PC-9 (cell line): ENCODE results near the gene CHD5. TPM values are rescaled to one million over a fixed set of nuclear protein-coding genes. Genes with fewer than 3 reads are reported as not detected.

Source experiments
- BruUV-seq: library from RNA; stranded (reverse); fragments of 400-500 nt; replicated peaks from 2 replicates; lab custom pipeline; 2021; lab: Mats Ljungman, UMichigan
- CTCF ChIA-PET: fragments of 300-600 bp; sonication (Branson Sonifier 250); formaldehyde crosslinking; loops from one replicate; lab custom pipeline; 2022; ENCODE audit warnings: antibody characterized with exemption; lab: Charles Lee
- POLR2A ChIA-PET: fragments of 300-600 bp; sonication (Branson Sonifier 250); formaldehyde crosslinking; loops from one replicate; lab custom pipeline; 2022; ENCODE audit warnings: antibody characterized with exemption; ENCODE audit not compliant: unreplicated experiment; lab: Charles Lee
- DNase-seq, 2 experiments: peaks; one replicate each; pipeline versions ENCODE4 v3.0.0 to v3.0.0-alpha.2; 2015 to 2022; ENCODE audit warnings: mixed read lengths in 1 of 2
- H2AFZ ChIP-seq: fragments of 200-600 bp; sonication (generic); 2 replicates; pipeline ENCODE4 v1.8.1; 2017; ENCODE audit warnings: antibody characterized with exemption
- H3F3A ChIP-seq: fragments of 200-600 bp; sonication (generic); 2 replicates; pipeline ENCODE4 v1.8.1; 2017; ENCODE audit warnings: antibody characterized with exemption, mild to moderate bottlenecking, low read depth; ENCODE audit not compliant: insufficient read depth
- H3K27ac ChIP-seq: fragments of 200-600 bp; sonication (generic); 2 replicates; pipeline ENCODE4 v1.6.1; 2016; ENCODE audit warnings: mixed run types
- H3K27me3 ChIP-seq: fragments of 200-600 bp; sonication (generic); 2 replicates; pipeline ENCODE4 v1.6.1; 2016; ENCODE audit warnings: low read depth, mixed run types; ENCODE audit not compliant: insufficient read depth
- H3K36me3 ChIP-seq: fragments of 200-600 bp; sonication (generic); 2 replicates; pipeline ENCODE4 v1.6.1; 2016; ENCODE audit warnings: low read depth, mixed run types
- H3K4me1 ChIP-seq: fragments of 200-600 bp; sonication (generic); replicated peaks from 2 replicates; pipeline ENCODE4 v1.6.1; 2016; ENCODE audit warnings: mixed run types; ENCODE audit not compliant: insufficient read depth
- H3K4me2 ChIP-seq: fragments of 200-600 bp; sonication (generic); 2 replicates; pipeline ENCODE4 v1.6.1; 2017; ENCODE audit warnings: mixed run types
- H3K4me3 ChIP-seq: fragments of 200-600 bp; sonication (generic); 2 replicates; pipeline ENCODE4 v1.6.1; 2016; ENCODE audit warnings: mixed run types
- H3K79me2 ChIP-seq: fragments of 200-600 bp; sonication (generic); 2 replicates; pipeline ENCODE4 v1.6.1; 2017; ENCODE audit warnings: low read depth, mixed run types
- H3K9me2 ChIP-seq: fragments of 200-600 bp; sonication (generic); 2 replicates; pipeline ENCODE4 v1.8.1; 2017; ENCODE audit warnings: mild to moderate bottlenecking; ENCODE audit not compliant: insufficient read depth
- H3K9me3 ChIP-seq: fragments of 200-600 bp; sonication (generic); 2 replicates; pipeline ENCODE4 v1.8.1; 2016; ENCODE audit warnings: low read depth; ENCODE audit not compliant: insufficient read depth
- H4K20me1 ChIP-seq: fragments of 200-600 bp; sonication (generic); 2 replicates; pipeline ENCODE4 v1.8.1; 2017; ENCODE audit not compliant: insufficient read depth
- CTCF ChIP-seq: fragments of 200-600 bp; sonication (generic); conservative IDR thresholded peaks from 2 replicates; pipeline ENCODE4 v1.6.1; 2017; ENCODE audit warnings: mixed run types, antibody characterized with exemption, mild to moderate bottlenecking, moderate library complexity
- EZH2 ChIP-seq: fragments of 200-600 bp; sonication (generic); IDR thresholded peaks from 2 replicates; pipeline ENCODE4 v1.8.0; 2017; ENCODE audit warnings: antibody characterized with exemption, low read depth
- intact Hi-C: fragments of 100-400 bp; cut with micrococcal nuclease; formaldehyde crosslinking; loops from one replicate; pipeline ENCODE4 v1.10.0; 2022; ENCODE audit not compliant: unreplicated experiment
- total RNA-seq: library from RNA; stranded (reverse); gene quantifications from 2 replicates; pipeline ENCODE4 v1.2.3, GENCODE V29; 2021

CHD5 gene
- total RNA-seq, 1 experiment from 2014 or later, result 0.50 TPM

GRCh38 chr1:6054596-6054995, 125.5 kb downstream of the CHD5 start:
- no peaks in the 10 kb centered on the region for H3K79me2 ChIP-seq
- intact Hi-C loops, result loop anchor here (5.0 to 10.0 kb wide), 2 partner anchors 128 to 350 kb away; partner anchors contain the start of gene CHD5
- no peak overlapping the region for H3K27ac ChIP-seq
- DNase-seq, result no peak
- no peak overlapping the region for H3K4me3 ChIP-seq
- H3K36me3 ChIP-seq, result no peaks in the 10 kb centered on the region
- H3K4me1 ChIP-seq, result peaks cover 15% of the 10 kb centered on the region
- POLR2A ChIA-PET, result no interaction called here
- H3K9me3 ChIP-seq, result no peaks in the 10 kb centered on the region
- TF ChIP-seq CTCF (no peak), EZH2 (no peak)
- H3K27me3 ChIP-seq, result no peaks in the 10 kb centered on the region
- H3F3A ChIP-seq, result peaks cover 14% of the 10 kb centered on the region; the same call in 1 of the 2 replicates
- CTCF ChIA-PET, result no interaction called here
- no TSS peak for BruUV-seq
- H3K9me2 ChIP-seq, result no peaks in the 10 kb centered on the region
- no peak overlapping the region for H3K4me2 ChIP-seq
- H4K20me1 ChIP-seq, result 0 out of 2 replicates have a peak, but pooled peaks cover 4% of the 10 kb centered on the region
- no peak overlapping the region for H2AFZ ChIP-seq

- intact Hi-C loops, result loop anchor here (1.0 to 10.0 kb wide), 3 partner anchors 129 to 352 kb away; partner anchors contain the start of gene CHD5
- POLR2A ChIA-PET, result no interaction called here
- TF ChIP-seq CTCF (0 out of 2 replicates have a peak, but pooled peaks have one; percentile 11), EZH2 (no peak)
- no peaks in the 10 kb centered on the region for H3K27me3 ChIP-seq
- H3K27ac ChIP-seq, result no peak overlapping the region
- CTCF ChIA-PET, result no interaction called here
- no peak overlapping the region for H3K4me3 ChIP-seq
- H3K79me2 ChIP-seq, result no peaks in the 10 kb centered on the region
- H3F3A ChIP-seq, result peaks cover 3% of the 10 kb centered on the region; the same call in 1 of the 2 replicates
- no peak for DNase-seq
- 0 out of 2 replicates have a peak, but pooled peaks cover 4% of the 10 kb centered on the region for H4K20me1 ChIP-seq
- peaks cover 3% of the 10 kb centered on the region for H3K4me1 ChIP-seq
- no peak overlapping the region for H2AFZ ChIP-seq
- H3K36me3 ChIP-seq, result no peaks in the 10 kb centered on the region
- no TSS peak for BruUV-seq
- no peaks in the 10 kb centered on the region for H3K9me3 ChIP-seq
- H3K9me2 ChIP-seq, result no peaks in the 10 kb centered on the region
- no peak overlapping the region for H3K4me2 ChIP-seq
Measured at GRCh38 chr1:6053206-6053546, 126.9 kb downstream of the CHD5 start.

- Histone ChIP-seq H3K4me3 (no peak overlapping the region), H3K27ac (no peak overlapping the region), H3K4me1 (no peaks in the 10 kb centered on the region; the same call in 1 of the 2 replicates), H3K36me3 (no peaks in the 10 kb centered on the region), H3K9me2 (no peaks in the 10 kb centered on the region), H3K27me3 (no peaks in the 10 kb centered on the region), H3K4me2 (no peak overlapping the region), H3F3A (no peaks in the 10 kb centered on the region), H2AFZ (no peak overlapping the region), H3K9me3 (no peaks in the 10 kb centered on the region), H3K79me2 (no peaks in the 10 kb centered on the region), H4K20me1 (0 out of 2 replicates have a peak, but pooled peaks cover 4% of the 10 kb centered on the region)
- ChIA-PET POLR2A (no interaction called here), CTCF (interaction anchor here (0.6 kb wide), 1 partner anchor 48 kb away, joined by 6 read pairs; no protein-coding TSS in a partner anchor)
- TF ChIP-seq EZH2, result no peak
- TF ChIP-seq CTCF, result peak; percentile 71
- BruUV-seq, result no TSS peak
- intact Hi-C loops, result loop anchor here (1.0 to 10.0 kb wide), 3 partner anchors 130 to 352 kb away; partner anchors contain the start of gene CHD5
- peak in 1 of 2 experiments; percentile 46 for DNase-seq
Measured at GRCh38 chr1:6052543-6053205, 127.4 kb downstream of the CHD5 start.

Other genes starting within 250 kb of the CHD5 start
- 17.9 and 21.5 TPM in 2 replicates for gene NPHP4, start 187.9 kb downstream of the CHD5 start, total RNA-seq
- 19.6 and 21.4 TPM in 2 replicates for gene KCNAB2, start 134.4 kb downstream of the CHD5 start, total RNA-seq
- 408 and 447 TPM in 2 replicates for gene RPL22, start 19.3 kb upstream of the CHD5 start, total RNA-seq
- 49.3 and 53.1 TPM in 2 replicates for gene RNF207, start 25.8 kb upstream of the CHD5 start, total RNA-seq
- 43.9 and 44.3 TPM in 2 replicates for gene ICMT, start 55.6 kb upstream of the CHD5 start, total RNA-seq
- not detected in 2 replicates for gene HES3, start 63.9 kb upstream of the CHD5 start, total RNA-seq
- gene GPR153, start 80.8 kb upstream of the CHD5 start, total RNA-seq, result 7.9 and 8.0 TPM in 2 replicates
- gene ACOT7, start 213.4 kb upstream of the CHD5 start, total RNA-seq, result 62.2 and 70.2 TPM in 2 replicates
- 2.1 and 4.2 TPM in 2 replicates for gene HES2, start 239.6 kb upstream of the CHD5 start, total RNA-seq
- 18.6 and 32.3 TPM in 2 replicates for gene ESPN, start 244.5 kb upstream of the CHD5 start, total RNA-seq